Mesodermal cell (in vitro differentiated cells): ENCODE measurements around the gene ACBD4.

Experiments
- H3K27ac ChIP-seq: 2 replicates; pipeline ENCODE4 v1.7.0; 2013; ENCODE audit warnings: mild to moderate bottlenecking, low read depth, low read length, moderate library complexity; ENCODE audit not compliant: severe bottlenecking
- H3K36me3 ChIP-seq: 2 replicates; pipeline ENCODE4 v1.7.1; 2013; ENCODE audit warnings: mild to moderate bottlenecking, low read length, moderate library complexity; ENCODE audit not compliant: control insufficient read depth, insufficient read depth
- H3K4me1 ChIP-seq: one replicate; pipeline ENCODE4 v1.7.1; 2013; ENCODE audit warnings: mild to moderate bottlenecking, low read length; ENCODE audit not compliant: insufficient read depth, control insufficient read depth, poor library complexity, severe bottlenecking
- H3K4me3 ChIP-seq: 2 replicates; pipeline ENCODE4 v1.7.0; 2013; ENCODE audit warnings: low read length, control low read depth, mild to moderate bottlenecking; ENCODE audit not compliant: insufficient read depth, poor library complexity, severe bottlenecking; ENCODE audit errors: extremely low read depth
- H3K9me3 ChIP-seq: 2 replicates; pipeline ENCODE4 v1.7.1; 2013; ENCODE audit warnings: mild to moderate bottlenecking, low read length, moderate library complexity; ENCODE audit not compliant: control insufficient read depth
- whole genome bisulfite sequencing, 2 experiments: methylation state at CpG; one replicate each; pipeline ENCODE4 v1.1.5; 2013; ENCODE audit warnings: missing lambda C conversion rate in 2 of 2; ENCODE audit not compliant: insufficient coverage in 2 of 2; 5-methylcytosine and 5-hydroxymethylcytosine counted together

Gene ACBD4

DNA sequence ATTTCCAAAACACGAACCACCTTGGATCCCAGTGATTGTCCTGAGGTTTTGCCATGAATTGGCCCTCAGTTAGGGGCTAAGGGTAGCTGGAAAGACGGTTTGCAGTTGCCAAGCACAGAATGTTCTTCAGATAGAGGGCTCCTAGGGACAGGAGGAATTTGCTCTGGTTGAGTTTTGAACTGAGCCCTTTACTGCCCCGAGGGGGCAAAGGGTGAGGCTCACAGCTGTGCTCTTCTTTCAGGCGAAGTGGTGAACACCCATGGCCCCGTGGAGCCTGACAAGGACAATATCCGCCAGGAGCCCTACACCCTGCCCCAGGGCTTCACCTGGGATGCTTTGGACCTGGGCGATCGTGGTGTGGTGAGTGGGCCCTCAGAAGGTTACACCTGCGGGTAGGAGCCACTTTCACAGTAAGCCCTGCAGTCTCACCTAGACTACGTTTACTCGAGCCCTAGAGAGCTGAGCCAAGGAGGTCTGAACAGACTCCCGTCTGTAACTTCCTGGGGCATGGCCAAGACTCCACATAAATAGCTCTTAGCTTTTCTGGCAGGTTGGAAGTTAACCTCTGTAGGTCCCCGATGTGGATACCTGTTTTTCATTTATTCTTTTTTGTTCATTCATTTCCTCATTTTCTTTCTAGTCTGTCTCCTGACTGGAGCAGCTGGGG lies 41.9 kb upstream of the ACBD4 start:
- Histone ChIP-seq H3K36me3 (peaks cover 91% of the 10 kb centered on the region), H3K4me3 (no peak overlapping the region), H3K9me3 (peaks cover 7% of the 10 kb centered on the region), H3K4me1 (peaks cover 20% of the 10 kb centered on the region), H3K27ac (peak overlapping the region; percentile 96)
- WGBS, 2 experiments: 86 to 89% methylated on average over 12 to 13 of the region's 13 CpGs

DNA sequence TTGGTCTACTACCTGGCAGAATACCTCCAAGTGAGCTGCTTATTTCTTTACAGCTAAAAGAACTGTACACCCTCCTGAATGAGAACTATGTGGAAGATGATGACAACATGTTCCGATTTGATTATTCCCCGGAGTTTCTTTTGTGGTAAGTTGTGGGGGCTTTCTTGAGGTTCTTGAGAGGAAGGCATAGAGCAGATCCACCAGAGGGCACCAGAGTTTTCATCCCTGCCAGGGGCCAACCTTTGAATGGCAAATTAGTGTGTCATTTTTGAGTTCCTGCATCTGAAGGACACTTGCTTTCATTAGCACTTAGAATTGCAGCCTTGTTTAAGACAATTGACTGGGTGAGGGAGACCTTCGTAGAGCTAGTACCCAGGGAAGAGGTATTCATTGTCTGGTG lies 39.3 kb upstream of the ACBD4 start:
- Histone ChIP-seq H3K27ac (no peak overlapping the region), H3K9me3 (peaks cover 7% of the 10 kb centered on the region), H3K4me1 (peaks cover 20% of the 10 kb centered on the region), H3K4me3 (no peak overlapping the region), H3K36me3 (peaks cover 84% of the 10 kb centered on the region)
- 94% methylated on average over 2 to 3 of the region's 3 CpGs for WGBS, 2 experiments

- peaks cover 82% of the 10 kb centered on the region for H3K36me3 ChIP-seq
- peaks cover 3% of the 10 kb centered on the region for H3K9me3 ChIP-seq
- WGBS, 2 experiments: 94 to 100% methylated on average over 4 to 6 of the region's 11 CpGs
- H3K27ac ChIP-seq: no peak overlapping the region
- no peak overlapping the region for H3K4me3 ChIP-seq
- peaks cover 20% of the 10 kb centered on the region for H3K4me1 ChIP-seq
Measured at GRCh38 chr17:45096926-45097325, 38.6 kb upstream of the ACBD4 start.

GRCh38 chr17:45098081-45098868 lies 37.2 kb upstream of the ACBD4 start:
- peaks cover 88% of the 10 kb centered on the region for H3K36me3 ChIP-seq
- H3K9me3 ChIP-seq: no peaks in the 10 kb centered on the region
- H3K4me1 ChIP-seq: peaks cover 9% of the 10 kb centered on the region
- no peak overlapping the region for H3K4me3 ChIP-seq
- WGBS, 2 experiments: 94 to 99% methylated on average over 7 to 13 of the region's 13 CpGs
- H3K27ac ChIP-seq: no peak overlapping the region

GRCh38 chr17:45098869-45099616 lies 36.4 kb upstream of the ACBD4 start:
- Histone ChIP-seq H3K36me3 (peaks cover 88% of the 10 kb centered on the region), H3K9me3 (no peaks in the 10 kb centered on the region), H3K4me1 (peaks cover under 1% of the 10 kb centered on the region), H3K27ac (no peak overlapping the region), H3K4me3 (no peak overlapping the region)
- WGBS, 2 experiments: 59 to 61% methylated on average over 9 of the region's 9 CpGs

DNA sequence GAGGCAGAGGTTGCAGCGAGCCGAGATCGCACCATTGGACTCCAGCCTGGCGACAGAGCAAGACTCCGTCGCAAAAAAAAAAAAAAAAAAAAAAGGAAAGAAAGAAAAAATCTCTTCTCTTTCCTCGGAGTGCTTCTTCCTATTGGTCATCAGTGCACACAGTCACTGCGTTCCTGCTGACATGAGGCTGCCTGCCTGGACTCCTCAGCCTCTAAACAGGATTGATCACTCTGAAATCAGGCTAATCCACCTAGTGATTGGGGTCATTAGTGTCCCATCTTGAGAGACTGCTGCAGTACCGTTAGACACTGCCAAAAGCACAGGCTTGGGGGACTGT lies 34.0 kb upstream of the ACBD4 start:
- H3K27ac ChIP-seq: peak overlapping the region; percentile 73
- 93 to 98% methylated on average over 7 to 9 of the region's 9 CpGs for WGBS, 2 experiments
- H3K4me3 ChIP-seq: no peak overlapping the region
- no peaks in the 10 kb centered on the region for H3K9me3 ChIP-seq
- no peaks in the 10 kb centered on the region for H3K4me1 ChIP-seq
- H3K36me3 ChIP-seq: peaks cover 87% of the 10 kb centered on the region

- H3K4me3 ChIP-seq: no peak overlapping the region
- H3K36me3 ChIP-seq: peaks cover 87% of the 10 kb centered on the region
- 95 to 96% methylated on average over 12 of the region's 12 CpGs for WGBS, 2 experiments
- H3K27ac ChIP-seq: peak overlapping the region; percentile 73
- H3K4me1 ChIP-seq: no peaks in the 10 kb centered on the region
- H3K9me3 ChIP-seq: no peaks in the 10 kb centered on the region
Measured at GRCh38 chr17:45101883-45102811, 33.3 kb upstream of the ACBD4 start.

DNA sequence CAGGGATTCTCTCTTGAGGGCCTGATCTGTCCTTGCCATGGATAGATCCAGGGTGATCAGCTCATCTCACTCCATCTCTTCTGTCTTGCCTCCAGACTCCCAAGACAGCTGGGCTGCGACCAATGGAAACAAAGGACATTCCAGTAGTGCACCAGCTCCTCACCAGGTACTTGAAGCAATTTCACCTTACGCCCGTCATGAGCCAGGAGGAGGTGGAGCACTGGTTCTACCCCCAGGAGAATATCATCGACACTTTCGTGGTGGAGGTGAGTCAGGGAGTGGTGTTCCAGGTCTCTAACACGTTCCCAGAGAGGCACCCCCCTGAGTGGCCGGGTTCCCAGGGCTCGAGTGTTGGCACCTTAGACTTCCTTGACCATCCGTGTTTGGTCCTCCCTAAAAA lies 32.6 kb upstream of the ACBD4 start:
- no peak overlapping the region for H3K4me3 ChIP-seq
- peaks cover 87% of the 10 kb centered on the region for H3K36me3 ChIP-seq
- no peak overlapping the region for H3K27ac ChIP-seq
- 97 to 98% methylated on average over 6 to 9 of the region's 9 CpGs for WGBS, 2 experiments
- H3K9me3 ChIP-seq: no peaks in the 10 kb centered on the region
- no peaks in the 10 kb centered on the region for H3K4me1 ChIP-seq

DNA sequence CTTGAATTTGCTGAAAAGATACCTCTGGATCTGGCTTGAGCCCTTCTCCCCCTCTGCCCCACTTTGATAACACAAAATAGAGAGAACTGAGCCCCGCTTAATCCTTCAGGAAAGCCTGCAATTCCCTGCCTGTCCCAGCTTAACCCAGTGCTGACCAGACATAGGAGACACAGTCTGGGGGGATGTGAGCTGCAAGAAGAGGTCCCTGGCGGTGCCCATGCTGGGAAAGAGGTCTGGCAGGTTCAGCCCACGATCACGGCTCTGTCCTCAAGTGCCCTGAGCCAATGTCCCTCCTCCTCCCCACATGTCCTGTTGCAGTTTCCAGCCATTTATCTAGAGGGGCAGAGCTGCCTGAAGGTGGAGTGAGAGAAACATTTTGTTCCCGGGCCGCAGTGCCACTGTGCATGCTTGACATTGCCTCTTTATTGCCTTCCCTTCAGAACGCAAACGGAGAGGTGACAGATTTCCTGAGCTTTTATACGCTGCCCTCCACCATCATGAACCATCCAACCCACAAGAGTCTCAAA lies 32.2 kb upstream of the ACBD4 start:
- no peaks in the 10 kb centered on the region for H3K9me3 ChIP-seq
- no peak overlapping the region for H3K27ac ChIP-seq
- peaks cover 87% of the 10 kb centered on the region for H3K36me3 ChIP-seq
- no peak overlapping the region for H3K4me3 ChIP-seq
- H3K4me1 ChIP-seq: no peaks in the 10 kb centered on the region
- WGBS, 2 experiments: 93% methylated on average over 7 to 8 of the region's 9 CpGs

GRCh38 chr17:45104029-45104428 lies 31.5 kb upstream of the ACBD4 start:
- H3K36me3 ChIP-seq: peaks cover 87% of the 10 kb centered on the region
- H3K4me1 ChIP-seq: no peaks in the 10 kb centered on the region
- H3K4me3 ChIP-seq: no peak overlapping the region
- H3K9me3 ChIP-seq: no peaks in the 10 kb centered on the region
- WGBS, 2 experiments: 96 to 100% methylated on average over 8 of the region's 8 CpGs
- H3K27ac ChIP-seq: no peak overlapping the region
